Esophagus muscularis mucosa (tissue), 3 donors: ENCODE measurements around the gene ENAM.
"Not testable (repeated sequence)": the region's sequence is repeated elsewhere in the genome, so short reads cannot be mapped to it uniquely, and the experiment has no call there.

ENCODE experiments used
- CTCF ChIP-seq, 3 experiments: fragments of 200-600 bp in 2 of 3; fragments of 450-650 bp in 1 of 3; sonication (generic) in 2 of 3; IDR thresholded peaks; one replicate each; pipeline ENCODE4 v1.5.1; 2017 to 2019; ENCODE audit warnings: antibody characterized with exemption in 3 of 3, mild to moderate bottlenecking in 2 of 3, moderate library complexity in 1 of 3
- POLR2A ChIP-seq: fragments of 450-650 bp; IDR thresholded peaks from one replicate; pipeline ENCODE4 v1.6.1; 2017; ENCODE audit warnings: antibody characterized with exemption, moderate library complexity, mild to moderate bottlenecking, low read depth
- POLR2AphosphoS5 ChIP-seq, 2 donors: sonication (generic); formaldehyde crosslinking; IDR thresholded peaks; one replicate each; pipeline ENCODE4 v1.6.1; 2017; ENCODE audit warnings: antibody characterized with exemption in 2 of 2

DNA sequence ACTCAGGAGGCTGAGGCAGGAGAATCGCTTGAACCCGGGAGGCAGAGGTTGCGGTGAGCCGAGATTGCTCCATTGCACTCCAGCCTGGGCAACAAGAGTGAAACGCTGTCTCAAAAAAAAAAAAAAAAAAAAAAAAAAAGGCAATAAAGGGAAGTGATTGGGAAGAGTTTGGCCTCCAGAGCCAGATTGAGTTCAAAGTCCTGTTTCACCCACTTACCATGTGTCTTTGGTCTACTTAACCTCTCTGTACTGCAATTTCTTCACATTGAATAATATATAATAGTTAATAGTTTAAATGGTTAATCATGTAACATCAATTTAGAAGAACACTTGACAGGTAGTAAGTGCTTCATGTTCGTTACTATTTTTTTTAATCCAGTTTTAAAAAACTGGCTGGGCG lies 66.1 kb downstream of the ENAM start:
- TF ChIP-seq CTCF (IDR thresholded peaks at IDR 0.05); POLR2A; POLR2AphosphoS5 (IDR thresholded peaks at IDR 0.05): not testable (repeated sequence)
